HG03066 (cell line): ENCODE results near the gene SHCBP1L.
"Not testable (repeated sequence)": the region's sequence is repeated elsewhere in the genome, so short reads cannot be mapped to it uniquely, and the experiment has no call there.

ENCODE experiments used
- ATAC-seq: cut with Tn5 transposase; IDR thresholded peaks from one replicate; pipeline ENCODE4 v1.9.1; 2021; ENCODE audit warnings: low read depth; ENCODE audit not compliant: unreplicated experiment

Gene SHCBP1L

DNA sequence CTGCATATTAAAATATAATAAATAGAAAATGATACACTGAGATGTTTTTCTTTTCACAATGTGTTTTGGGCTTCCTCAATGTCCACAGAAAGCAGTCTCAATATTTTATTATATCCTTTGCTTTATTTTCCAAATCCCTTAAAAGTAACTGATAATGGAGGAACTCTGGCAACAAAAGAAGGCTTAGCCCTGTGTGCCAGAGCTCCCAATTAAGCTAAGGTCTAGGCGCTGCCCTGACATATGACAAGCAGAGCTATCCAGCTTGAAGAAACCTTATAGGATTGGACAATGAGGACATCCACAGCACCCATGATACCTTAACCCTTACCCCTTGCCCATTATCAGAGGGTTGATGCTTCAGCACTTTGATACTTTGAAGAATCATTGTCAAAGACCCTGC, 12.9 kb upstream of the SHCBP1L start:
- ATAC-seq: no peak

DNA sequence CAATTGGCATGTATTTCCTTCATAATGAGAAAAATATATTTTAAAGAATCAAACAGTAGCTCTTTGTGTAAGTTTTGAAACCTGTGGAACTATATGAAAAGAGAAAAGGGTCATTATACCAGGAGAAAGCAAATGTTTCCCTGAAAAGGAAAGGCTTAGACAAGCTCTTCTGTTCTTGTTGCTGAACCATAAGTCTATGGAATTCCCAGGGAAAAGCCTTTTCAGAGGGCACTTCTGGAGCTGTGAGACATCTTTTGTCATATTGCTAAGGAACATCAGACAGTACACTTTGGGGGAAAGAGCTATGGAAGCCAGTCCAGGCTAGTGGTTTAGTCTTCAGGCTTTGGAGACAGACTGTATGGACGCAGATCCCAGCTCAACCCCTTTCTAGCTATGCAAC, 12.1 kb upstream of the SHCBP1L start:
- no peak for ATAC-seq

DNA sequence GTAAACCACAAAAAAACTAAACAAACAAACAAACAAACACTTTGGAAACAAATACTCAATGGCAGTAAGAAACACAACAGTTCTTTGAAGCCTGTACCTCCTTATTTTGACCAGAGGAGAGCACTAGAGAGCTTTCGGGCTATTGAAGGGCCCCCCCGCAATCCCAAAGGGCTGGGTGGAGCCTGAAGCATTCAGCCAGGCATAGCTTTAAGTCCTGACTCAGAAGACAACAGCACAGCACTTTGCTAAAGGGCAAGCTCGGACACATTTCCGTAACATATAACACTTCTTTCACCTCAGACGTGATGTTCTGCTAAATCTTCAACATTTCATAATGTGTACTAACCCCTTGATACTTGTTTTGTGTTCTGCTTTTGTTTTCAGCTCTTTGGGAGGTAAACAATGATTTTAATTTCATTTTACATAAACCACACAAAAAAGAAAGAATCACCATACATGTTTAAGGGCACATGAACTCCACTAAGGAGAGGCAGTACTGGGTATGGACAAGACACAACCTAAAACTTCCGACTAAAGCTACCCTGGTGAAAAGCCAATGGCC, 9.7 kb upstream of the SHCBP1L start:
- ATAC-seq: peak; percentile 97

DNA sequence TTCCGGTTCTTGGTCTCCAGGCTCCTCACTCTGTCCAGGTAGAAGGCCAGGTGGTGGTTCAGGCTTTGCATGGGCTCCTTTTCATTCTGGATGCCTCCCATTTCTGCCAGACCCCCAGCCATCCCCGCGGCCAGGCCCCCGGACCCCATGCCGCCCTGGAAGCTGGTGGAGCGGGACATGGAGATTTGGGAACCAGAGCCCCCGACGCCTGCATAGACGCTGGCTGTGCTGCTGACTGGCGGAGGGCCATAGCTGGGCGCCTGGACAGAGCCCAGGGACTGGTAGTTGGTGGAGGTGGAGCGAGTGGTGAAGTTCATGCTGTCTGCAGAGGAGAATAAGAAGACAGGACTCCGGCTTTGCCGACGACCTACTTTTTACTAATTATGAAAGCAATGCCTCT, 7.1 kb upstream of the SHCBP1L start:
- ATAC-seq: no peak

DNA sequence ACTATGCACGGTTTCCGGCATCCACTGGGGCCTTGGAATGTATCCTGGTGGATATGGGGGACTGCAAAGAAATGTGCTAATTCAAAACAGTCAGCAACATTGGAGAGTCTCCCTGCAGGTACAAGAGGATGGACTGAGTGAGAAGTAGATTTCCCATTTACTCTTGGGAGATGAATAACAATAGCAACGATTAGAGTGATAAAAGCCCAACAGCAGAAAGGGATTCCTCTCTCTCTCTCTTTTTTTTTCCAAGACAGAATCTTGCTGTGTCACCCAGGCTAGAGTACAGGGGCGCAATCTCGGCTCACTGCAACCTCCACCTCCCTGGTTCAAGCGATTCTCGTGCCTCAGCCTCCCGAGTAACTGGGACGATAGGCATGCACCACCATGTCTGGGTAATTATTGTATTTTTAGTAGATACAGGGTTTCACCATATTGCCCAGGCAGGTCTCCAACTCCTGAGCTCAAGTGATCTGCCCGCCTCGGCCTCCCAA, 5.0 kb upstream of the SHCBP1L start:
- no peak for ATAC-seq

DNA sequence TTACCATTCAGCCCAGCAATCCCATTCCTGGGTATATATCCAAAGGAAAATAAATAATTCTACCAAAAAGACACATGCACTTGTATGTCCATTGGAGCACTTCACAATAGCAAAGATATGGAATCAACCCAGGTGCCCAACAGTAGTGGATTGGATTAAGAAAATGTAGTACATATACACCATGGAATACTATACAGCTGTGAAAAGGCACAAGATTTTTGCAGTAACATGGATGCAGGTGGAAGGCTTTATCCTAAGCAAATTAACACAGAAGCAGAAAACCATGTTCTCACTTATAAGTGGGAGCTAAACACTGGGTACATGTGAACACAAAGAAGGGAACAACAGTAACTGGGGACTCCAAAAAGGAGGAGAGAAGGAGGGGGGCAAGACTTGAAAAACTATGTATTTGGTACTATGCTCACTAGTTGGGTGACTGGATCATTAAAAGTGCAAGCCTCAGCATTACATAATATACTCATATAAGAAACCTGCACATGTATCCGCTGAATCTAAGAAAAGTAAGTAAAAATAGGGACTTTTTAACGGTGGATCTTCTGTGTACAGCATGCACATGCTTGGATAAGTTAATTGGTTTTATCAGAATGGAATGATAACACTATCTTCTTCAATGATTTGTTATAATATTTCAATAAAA, 3.9 kb upstream of the SHCBP1L start:
- no peak for ATAC-seq

DNA sequence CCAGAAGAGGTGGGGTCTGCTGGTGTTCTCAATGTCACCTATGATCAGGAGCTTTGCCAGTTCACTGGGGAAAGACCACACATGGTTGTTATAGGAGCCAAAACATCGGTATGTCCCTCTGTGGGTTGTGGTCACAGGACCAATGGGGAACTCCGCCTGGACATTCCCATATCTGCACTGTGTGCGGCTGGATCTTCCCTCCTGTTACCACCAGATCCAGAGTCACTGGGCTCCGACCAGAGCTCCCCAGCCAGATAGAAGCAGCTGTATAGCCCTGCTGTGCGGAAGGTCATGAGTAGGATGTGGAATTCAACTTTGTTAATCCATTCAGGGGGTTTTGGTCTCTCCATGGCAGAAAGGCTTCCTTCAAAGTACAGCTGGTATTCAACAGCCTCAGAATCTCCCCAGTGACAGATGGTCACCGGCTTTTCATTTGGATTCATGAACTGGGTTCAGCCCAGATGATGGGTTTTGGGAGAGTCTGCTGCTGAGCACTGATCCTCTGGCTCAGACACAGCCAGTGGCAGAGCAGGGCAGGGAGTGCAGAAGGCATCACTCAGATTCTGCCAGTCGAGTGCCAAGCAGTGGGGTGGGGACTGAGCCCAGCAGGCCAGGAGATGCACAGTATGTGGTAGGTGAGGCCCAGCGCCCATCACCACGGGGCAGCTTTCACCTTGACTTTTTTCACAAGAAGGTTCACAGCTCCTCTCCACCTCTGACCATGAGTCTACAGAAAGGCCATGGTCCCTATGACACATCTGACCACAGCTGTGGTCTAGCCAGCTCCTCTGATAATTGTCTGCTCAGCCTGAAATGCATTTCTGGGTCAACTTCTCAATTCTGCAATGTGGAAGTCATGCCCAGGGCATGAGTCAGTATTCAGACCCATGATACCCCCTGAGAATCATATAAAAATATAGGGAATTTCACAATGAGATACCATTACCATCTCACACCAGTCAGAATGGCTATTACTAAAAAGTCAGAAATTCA, 2.9 kb upstream of the SHCBP1L start:
- ATAC-seq: no peak

DNA sequence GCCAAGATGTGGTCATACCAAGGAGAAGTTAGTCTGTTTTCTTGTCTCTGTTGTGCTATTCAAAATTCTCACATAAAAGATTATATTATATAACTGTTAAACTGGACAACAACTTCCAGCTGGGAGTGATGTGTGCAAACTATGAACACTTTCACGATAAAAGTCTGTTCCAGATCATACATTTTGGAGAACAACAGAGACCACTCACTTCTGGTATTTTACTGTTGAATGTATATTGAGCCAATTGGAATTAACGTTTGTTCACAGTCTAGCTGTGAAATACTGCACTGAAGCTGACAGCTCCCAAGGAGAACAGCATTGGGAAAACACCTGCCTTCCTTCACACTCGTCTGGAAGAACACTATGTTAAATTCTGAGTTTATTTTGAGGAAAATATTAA, 860 bp upstream of the SHCBP1L start:
- ATAC-seq: no peak

DNA sequence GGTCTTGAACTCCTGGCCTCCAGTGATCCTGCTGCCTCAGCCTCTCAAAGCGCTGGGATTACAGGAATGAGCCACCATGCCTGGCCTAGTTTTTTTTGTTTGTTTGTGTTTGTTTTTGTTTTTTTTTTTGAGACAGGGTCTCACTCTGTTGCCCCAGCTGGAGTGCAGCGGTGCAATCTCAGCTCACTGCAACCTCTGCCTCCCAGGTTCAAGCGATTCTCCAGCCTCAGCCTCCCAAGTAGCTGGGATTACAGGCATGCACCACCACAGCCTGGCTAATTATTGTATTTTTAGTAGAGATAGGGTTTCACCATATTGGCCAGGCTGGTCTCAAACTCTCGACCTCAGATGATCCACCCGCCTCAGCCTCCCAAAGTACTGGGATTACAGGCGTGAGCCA, 9.6 kb downstream of the SHCBP1L start:
- not testable (repeated sequence) for ATAC-seq

DNA sequence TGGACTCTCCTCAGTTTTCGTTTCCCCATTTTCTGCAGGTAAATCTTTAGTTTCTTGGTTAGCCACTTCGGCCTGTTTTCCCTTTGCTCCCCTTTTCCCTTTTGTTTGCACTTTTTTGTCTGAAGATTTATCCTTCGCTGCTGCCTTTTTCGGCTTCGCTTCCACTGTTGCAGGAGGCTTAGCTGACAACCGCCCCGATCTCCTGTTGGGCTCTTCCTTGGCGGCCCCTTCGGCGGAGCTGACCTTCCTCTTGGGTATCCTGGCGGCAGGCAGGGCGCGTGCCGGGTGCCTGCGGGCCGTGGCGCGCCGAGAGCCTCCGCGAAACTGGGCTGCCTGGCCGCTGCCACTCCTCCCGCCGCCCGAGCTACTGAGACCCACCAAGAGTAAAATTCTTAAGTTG, 10.8 kb downstream of the SHCBP1L start:
- not testable (repeated sequence) for ATAC-seq

DNA sequence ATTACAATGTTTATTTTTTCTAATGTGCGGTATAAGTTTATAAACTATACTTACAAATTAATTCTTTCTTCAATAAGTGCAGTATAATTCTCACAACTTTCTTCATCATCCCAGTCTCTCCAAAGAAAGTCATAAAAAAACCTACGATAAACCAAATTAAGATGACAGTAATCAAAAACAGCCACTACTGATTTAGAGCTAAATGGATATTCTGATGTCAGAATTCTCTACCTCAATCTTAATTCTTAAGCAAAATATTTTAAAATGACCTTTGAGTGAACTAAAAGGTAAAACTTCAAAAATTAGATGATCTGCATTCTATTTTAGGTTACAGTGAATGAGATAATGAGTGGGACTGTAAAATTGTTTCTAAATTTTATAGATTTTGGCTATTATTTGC, 13.6 kb downstream of the SHCBP1L start:
- ATAC-seq: no peak

DNA sequence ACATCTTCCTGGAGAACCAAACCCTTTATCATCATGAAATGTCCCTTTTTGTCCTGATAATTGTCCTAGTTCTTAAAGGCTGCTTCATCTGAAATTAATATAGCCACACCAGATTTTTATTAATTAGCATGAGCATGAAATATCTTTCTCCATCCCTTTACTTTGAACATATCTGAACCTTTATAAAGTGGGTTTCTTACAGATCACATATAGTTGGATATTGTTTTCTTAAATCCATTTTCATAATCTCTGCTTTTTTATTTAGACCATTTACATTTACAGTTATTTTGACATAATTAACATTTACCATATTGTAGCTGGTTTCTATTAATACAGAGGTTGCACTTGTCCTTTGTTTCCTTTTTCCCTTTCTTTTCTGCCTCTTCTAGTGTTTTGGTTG, 17.2 kb downstream of the SHCBP1L start:
- no peak for ATAC-seq

DNA sequence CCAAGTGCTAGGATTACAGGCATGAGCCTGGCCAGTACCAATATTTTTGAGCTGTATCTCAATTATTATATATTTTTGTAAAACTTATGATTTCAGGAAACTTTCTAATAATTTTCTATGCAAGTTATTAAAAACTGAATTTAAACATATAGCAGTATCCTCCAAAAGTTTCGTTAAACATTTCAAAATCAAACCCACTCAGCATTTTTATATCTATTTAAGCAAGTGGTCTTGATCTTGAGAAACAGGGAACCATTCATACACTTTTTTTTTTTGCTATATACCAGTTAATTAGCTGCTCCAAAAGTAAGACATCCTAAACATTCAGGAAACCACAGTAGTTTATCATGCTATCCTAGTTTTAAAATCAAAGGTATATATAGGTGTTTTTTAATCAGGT, 22.0 kb downstream of the SHCBP1L start:
- no peak for ATAC-seq

DNA sequence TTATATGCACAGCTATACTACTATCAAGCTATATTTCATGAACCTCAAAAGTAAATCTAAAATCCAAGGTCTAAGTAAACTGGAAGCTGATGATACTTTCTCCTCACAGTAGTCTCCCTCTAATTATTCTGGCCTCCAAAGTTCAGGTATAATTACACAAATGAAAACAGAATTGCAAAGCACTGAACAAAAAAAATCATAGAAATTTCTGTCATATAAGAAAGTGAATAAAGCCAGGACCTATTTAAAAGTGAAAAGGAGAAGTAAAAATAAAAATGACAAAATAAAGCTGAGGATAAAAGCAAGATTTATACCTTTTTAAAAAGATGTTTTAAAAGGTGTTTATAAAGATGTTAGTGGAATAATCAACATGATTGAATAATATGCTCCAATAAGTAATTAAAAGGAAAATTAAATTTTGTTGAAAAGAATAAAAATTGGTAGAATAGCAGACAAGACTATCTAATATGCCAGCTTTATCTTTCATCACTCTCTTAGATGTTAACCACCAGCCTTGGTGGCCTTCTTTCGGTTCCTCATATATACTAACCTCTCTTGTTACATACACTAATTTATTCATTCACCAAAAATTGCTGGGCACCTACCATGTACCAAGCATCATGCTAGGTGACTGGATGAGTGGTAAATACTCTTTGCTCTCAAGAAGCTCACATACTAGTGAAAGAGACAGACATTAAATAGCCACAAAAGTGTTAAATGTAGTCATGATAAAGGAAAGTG, 25.1 kb downstream of the SHCBP1L start:
- no peak for ATAC-seq

DNA sequence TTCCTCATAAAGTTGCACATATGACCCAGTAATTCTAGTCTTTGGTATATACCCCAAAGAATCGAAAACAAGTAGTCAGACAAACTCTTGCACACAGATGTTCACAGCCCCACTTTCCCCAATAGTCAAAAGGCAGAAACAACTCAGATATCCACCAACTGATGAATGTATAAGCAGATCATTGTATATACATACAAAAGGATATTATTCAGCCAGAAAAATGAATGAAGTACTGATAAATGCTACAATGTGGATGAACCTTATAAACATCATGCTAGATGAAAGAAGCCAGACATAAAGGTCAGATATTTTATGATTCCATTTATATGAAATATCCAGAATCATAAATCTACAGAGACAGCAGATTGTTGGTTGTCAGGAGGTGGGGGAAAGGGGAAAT, 27.3 kb downstream of the SHCBP1L start:
- ATAC-seq: no peak

DNA sequence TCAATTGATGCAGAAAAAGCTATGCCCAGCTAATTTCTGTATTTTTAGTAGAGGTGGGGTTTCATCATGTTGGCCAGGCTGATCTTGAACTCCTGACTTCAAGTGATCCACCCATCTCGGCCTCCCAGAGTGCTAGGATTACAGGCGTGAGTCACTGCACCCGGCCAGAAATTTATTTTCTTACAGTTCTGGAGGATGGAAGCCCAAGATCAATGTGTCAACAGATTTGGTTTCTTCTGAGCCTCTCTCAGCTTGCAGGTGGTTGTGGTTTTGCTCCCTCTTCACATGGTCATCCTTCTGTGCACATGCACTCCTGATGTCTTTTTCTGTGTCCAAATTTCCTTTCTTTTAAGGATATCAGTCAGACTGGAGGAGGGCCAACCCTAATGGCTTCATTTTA, 35.6 kb downstream of the SHCBP1L start:
- ATAC-seq: no peak

DNA sequence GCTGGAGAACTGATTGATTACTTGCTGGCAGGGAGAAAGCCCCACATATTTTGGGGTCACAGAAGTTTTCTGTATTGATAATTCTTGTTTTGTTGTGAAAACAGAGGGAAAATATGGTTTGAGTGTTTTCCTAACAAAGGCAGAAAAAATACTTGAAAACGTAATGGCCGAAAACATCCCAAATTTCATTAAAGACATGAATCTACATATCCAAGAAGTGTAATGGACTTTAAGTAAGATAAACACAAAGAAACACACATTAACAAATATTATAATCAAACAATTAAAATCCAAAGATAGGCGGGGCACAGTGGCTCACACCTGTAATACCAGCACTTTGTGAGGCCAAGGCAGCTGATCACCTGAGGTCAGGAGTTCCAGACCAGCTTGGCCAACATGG, 39.6 kb downstream of the SHCBP1L start:
- no peak for ATAC-seq

DNA sequence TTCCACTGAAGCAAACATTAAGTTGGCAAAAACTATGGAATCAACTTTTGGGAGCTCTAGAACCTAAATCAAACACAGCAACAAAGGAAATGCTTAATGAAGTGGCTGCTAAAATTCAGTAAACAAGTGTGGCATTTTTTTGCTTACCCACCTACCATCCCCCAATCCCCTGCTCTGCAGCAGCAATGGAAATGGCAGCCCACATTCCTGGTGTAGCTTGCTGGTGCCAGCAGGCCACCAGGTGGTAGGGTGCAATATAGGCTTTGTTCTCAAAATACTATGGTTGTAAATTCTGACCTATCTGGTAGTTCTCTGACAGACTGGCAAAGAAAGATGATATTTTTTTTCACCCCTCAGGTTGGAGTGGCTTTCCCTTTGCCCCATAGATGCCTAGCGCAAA, 42.8 kb downstream of the SHCBP1L start:
- no peak for ATAC-seq

DNA sequence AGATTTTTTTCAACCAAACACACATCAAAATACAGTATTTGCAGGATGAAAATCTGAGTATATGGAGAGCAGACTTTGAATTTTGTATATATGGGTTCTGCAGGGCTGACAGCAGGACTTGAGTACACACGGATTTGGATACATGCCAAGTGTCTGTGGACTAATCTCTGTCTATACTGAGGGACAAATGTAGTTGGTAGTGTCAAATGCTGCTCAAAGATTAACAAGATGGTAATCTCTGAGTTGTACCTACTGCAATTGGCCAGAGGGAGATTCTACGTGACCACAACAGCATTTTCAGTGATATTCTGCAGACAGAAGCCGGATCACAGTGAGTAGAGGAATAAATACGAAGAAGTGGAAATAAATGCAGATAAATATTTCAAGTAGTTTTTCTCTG, 43.4 kb downstream of the SHCBP1L start:
- no peak for ATAC-seq

DNA sequence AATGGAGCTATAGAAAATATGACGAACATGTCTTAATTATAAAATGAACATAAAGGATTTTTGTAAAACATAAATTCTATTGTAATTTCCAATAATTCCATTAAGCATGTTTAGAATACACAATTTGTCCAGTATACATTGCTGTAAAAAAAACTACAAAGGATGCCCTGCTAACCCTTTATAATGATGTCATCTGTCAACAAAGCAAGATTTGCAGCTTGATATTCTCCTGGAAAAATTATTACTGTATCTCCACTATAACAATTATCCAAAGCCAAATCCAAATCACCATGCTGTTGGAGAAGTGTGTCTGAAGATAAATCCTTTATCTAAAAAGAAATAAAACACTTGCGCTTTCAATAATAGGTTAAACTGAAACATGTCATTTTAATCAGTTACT, 47.6 kb downstream of the SHCBP1L start:
- ATAC-seq: no peak

DNA sequence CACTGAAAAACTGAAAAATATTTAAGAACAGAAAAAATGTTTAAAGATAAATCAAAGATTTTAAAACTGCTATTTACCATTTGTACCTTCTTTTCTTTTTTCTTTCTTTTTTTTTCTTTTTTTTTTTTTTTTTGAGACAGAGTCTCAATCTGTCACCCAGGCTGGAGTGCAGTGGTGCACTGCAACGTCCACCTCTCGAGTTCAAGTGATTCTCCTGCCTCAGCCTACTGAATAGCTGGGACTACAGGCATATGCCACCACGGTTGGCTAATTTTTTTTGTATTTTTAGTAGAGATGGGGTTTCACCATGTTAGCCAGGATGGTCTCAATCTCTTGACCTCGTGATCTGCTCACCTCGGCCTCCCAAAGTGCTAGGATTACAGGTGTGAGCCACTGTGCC, 51.0 kb downstream of the SHCBP1L start:
- not testable (repeated sequence) for ATAC-seq
